Osteocyte (in vitro differentiated cells): ENCODE data around the gene THEMIS. TPM values are rescaled to one million over a fixed set of nuclear protein-coding genes. Genes with fewer than 3 reads are reported as not detected.

ENCODE experiments used
- DNase-seq: peaks from one replicate; pipeline ENCODE4 v3.0.0; 2021; ENCODE audit warnings: mixed read lengths; ENCODE audit not compliant: unreplicated experiment; ENCODE audit errors: extremely low spot score
- H3K27ac Mint-ChIP-seq: one replicate; pipeline ENCODE4 v1.8.0; 2021; ENCODE audit warnings: mild to moderate bottlenecking, mixed read lengths; ENCODE audit not compliant: unreplicated experiment
- H3K27me3 Mint-ChIP-seq: one replicate; pipeline ENCODE4 v1.8.0; 2021; ENCODE audit warnings: mixed read lengths; ENCODE audit not compliant: unreplicated experiment
- H3K36me3 Mint-ChIP-seq: one replicate; pipeline ENCODE4 v1.8.0; 2021; ENCODE audit warnings: mixed read lengths; ENCODE audit not compliant: unreplicated experiment
- H3K4me1 Mint-ChIP-seq: one replicate; pipeline ENCODE4 v1.8.0; 2021; ENCODE audit warnings: mixed read lengths; ENCODE audit not compliant: unreplicated experiment
- H3K4me3 Mint-ChIP-seq: one replicate; pipeline ENCODE4 v1.8.0; 2021; ENCODE audit warnings: mild to moderate bottlenecking, moderate library complexity, mixed read lengths; ENCODE audit not compliant: unreplicated experiment
- H3K9me3 Mint-ChIP-seq: one replicate; pipeline ENCODE4 v1.8.0; 2021; ENCODE audit warnings: mixed read lengths; ENCODE audit not compliant: unreplicated experiment
- total RNA-seq: library from RNA; stranded (reverse); gene quantifications from 2 replicates; pipeline ENCODE4 v1.2.1, GENCODE V29; 2021
- TF ChIP-seq, protein P1 (sequence below): fragments of 200-600 bp; sonication (generic); IDR thresholded peaks from 2 replicates; pipeline ENCODE4 v1.5.0; 2021; ENCODE audit warnings: antibody characterized with exemption, mild to moderate bottlenecking, moderate library complexity

THEMIS gene
- total RNA-seq, 1 donor from 2014 or later, result not detected

DNA sequence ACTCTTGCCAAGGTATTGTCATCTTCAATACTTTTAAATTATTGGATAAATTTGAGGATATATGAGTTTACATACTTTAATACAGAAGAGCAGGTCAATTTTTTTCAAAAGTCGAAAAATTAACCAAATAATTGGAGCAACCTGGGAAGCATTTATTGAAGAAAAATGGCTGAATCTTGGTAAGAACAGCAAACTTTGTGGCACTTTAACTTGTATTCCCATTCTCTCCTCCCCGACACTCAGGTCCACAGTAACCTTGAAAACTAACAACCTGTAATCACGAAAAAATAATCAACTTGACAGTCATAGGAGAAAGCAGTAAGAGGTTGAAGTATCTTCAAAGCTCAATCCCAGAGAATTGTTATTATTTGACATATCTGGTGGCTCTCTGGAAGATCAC, 55.6 kb downstream of the THEMIS start:
- peaks cover 4% of the 10 kb centered on the region for H3K36me3 Mint-ChIP-seq
- TF ChIP-seq, protein P1, sequence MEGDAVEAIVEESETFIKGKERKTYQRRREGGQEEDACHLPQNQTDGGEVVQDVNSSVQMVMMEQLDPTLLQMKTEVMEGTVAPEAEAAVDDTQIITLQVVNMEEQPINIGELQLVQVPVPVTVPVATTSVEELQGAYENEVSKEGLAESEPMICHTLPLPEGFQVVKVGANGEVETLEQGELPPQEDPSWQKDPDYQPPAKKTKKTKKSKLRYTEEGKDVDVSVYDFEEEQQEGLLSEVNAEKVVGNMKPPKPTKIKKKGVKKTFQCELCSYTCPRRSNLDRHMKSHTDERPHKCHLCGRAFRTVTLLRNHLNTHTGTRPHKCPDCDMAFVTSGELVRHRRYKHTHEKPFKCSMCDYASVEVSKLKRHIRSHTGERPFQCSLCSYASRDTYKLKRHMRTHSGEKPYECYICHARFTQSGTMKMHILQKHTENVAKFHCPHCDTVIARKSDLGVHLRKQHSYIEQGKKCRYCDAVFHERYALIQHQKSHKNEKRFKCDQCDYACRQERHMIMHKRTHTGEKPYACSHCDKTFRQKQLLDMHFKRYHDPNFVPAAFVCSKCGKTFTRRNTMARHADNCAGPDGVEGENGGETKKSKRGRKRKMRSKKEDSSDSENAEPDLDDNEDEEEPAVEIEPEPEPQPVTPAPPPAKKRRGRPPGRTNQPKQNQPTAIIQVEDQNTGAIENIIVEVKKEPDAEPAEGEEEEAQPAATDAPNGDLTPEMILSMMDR, result no peak
- no peak overlapping the region for H3K4me3 Mint-ChIP-seq
- H3K9me3 Mint-ChIP-seq, result peaks cover 20% of the 10 kb centered on the region
- peaks cover 51% of the 10 kb centered on the region for H3K4me1 Mint-ChIP-seq
- H3K27ac Mint-ChIP-seq, result no peak overlapping the region
- DNase-seq, result no peak
- no peaks in the 10 kb centered on the region for H3K27me3 Mint-ChIP-seq

DNA sequence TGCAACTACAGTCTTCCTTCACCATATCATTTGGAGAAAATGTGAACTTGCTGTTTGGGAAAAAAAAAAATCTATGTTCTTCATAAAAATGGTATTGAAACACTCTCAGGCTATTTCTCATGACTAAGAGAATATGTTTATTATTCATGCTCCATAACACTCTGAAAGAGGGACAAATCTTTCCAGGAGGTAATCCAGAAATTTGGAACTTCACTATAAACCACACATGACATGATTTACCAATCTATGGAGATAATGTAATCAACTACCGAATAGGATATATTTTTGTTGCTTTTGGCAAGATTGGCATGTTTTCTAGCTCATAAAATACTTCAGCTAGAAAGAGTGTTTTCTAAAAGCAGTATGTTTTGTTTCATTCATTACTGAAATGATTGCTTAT, 56.3 kb downstream of the THEMIS start:
- Mint-ChIP-seq H3K36me3 (peaks cover 4% of the 10 kb centered on the region), H3K4me3 (no peak overlapping the region), H3K9me3 (peaks cover 20% of the 10 kb centered on the region), H3K27me3 (no peaks in the 10 kb centered on the region), H3K27ac (no peak overlapping the region), H3K4me1 (peaks cover 48% of the 10 kb centered on the region)
- DNase-seq, result no peak
- TF ChIP-seq, protein P1, result no peak

DNA sequence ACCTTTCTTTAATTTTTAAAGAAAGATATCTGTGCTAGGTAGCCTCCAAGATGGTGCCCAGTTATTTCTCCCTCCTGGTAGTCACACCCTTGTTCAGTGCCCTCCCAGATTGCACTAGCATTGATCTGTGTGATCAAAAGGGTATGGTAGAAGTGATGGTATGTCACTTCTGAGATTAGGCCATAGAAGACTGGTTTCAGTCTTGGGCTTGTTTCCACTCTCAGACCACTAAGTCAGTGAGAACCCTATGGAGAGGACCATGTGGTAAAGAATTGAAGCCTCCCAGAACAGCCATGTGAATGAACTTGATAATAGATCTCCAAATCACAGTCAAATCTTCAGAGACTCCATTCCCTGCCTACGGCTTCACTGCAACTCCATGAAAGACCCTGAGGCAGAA, 57.3 kb downstream of the THEMIS start:
- H3K27me3 Mint-ChIP-seq, result no peaks in the 10 kb centered on the region
- no peak overlapping the region for H3K4me3 Mint-ChIP-seq
- peaks cover 20% of the 10 kb centered on the region for H3K9me3 Mint-ChIP-seq
- H3K36me3 Mint-ChIP-seq, result peaks cover 4% of the 10 kb centered on the region
- TF ChIP-seq, protein P1, result no peak
- DNase-seq, result no peak
- no peak overlapping the region for H3K27ac Mint-ChIP-seq
- peaks cover 48% of the 10 kb centered on the region for H3K4me1 Mint-ChIP-seq

DNA sequence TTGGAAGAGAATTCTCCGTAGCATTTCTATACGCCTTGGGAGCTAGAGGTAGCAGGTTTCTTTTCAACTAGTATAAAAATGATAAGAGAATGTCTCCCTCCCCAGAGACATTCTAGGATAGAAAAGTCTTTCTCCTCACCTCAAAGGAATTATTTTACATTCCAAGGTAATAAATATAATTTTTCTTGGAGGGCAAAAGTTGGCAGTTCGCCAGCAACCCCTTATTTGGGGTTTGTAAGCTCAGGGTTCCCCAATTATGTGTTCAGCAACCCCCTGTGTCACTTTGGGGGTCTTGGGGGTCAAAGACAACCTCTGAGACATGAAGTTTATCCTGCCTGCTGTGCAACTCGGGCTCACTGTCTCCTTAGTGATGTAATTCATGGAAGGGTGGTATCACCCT, 58.3 kb downstream of the THEMIS start:
- TF ChIP-seq, protein P1, result no peak
- peaks cover 47% of the 10 kb centered on the region for H3K4me1 Mint-ChIP-seq
- no peak overlapping the region for H3K27ac Mint-ChIP-seq
- H3K36me3 Mint-ChIP-seq, result peaks cover 4% of the 10 kb centered on the region
- DNase-seq, result no peak
- H3K4me3 Mint-ChIP-seq, result no peak overlapping the region
- H3K27me3 Mint-ChIP-seq, result no peaks in the 10 kb centered on the region
- H3K9me3 Mint-ChIP-seq, result peaks cover 19% of the 10 kb centered on the region

GRCh38 chr6:127841811-127842210, 59.0 kb downstream of the THEMIS start:
- no peak for DNase-seq

More at GRCh38 chr6:127841811-127842210, 59.0 kb downstream of the THEMIS start:
- Mint-ChIP-seq H3K4me1 (peaks cover 40% of the 10 kb centered on the region), H3K27ac (peak overlapping the region; percentile 59), H3K36me3 (peaks cover 4% of the 10 kb centered on the region), H3K4me3 (no peak overlapping the region), H3K9me3 (peaks cover 13% of the 10 kb centered on the region), H3K27me3 (no peaks in the 10 kb centered on the region)
- TF ChIP-seq, protein P1, result no peak
